C4-2B (cell line): Measurements from ENCODE around the gene KIF4A.

Experiments
- H3K27ac ChIP-seq: fragments of 450-650 bp; 2 replicates; pipeline ENCODE4 v1.5.1; 2017
- CTCF ChIP-seq: fragments of 450-650 bp; conservative IDR thresholded peaks from 2 replicates; pipeline ENCODE4 v1.5.1; 2017; ENCODE audit warnings: mild to moderate bottlenecking
- ZFX ChIP-seq: fragments of 450-650 bp; IDR thresholded peaks from 2 replicates; pipeline ENCODE4 v1.6.1; 2017

Gene KIF4A

GRCh38 chrX:70466968-70467367 is 177.1 kb downstream of the KIF4A start:
- TF ChIP-seq CTCF, result no peak
- TF ChIP-seq ZFX, result no peak
- H3K27ac ChIP-seq, result no peak overlapping the region

- no peak overlapping the region for H3K27ac ChIP-seq
- TF ChIP-seq ZFX (no peak), CTCF (no peak)
These were observed 178.8 kb downstream of the KIF4A start for GRCh38 chrX:70468709-70469108.
